Raji (cell line): ENCODE measurements around the gene KLHDC9.

Experiments used
- POLR2A ChIP-seq: IDR thresholded peaks from 2 replicates; pipeline ENCODE4 v1.6.1; 2011; ENCODE audit warnings: low read depth, low read length, control low read depth; ENCODE audit not compliant: insufficient read depth

KLHDC9 gene

DNA sequence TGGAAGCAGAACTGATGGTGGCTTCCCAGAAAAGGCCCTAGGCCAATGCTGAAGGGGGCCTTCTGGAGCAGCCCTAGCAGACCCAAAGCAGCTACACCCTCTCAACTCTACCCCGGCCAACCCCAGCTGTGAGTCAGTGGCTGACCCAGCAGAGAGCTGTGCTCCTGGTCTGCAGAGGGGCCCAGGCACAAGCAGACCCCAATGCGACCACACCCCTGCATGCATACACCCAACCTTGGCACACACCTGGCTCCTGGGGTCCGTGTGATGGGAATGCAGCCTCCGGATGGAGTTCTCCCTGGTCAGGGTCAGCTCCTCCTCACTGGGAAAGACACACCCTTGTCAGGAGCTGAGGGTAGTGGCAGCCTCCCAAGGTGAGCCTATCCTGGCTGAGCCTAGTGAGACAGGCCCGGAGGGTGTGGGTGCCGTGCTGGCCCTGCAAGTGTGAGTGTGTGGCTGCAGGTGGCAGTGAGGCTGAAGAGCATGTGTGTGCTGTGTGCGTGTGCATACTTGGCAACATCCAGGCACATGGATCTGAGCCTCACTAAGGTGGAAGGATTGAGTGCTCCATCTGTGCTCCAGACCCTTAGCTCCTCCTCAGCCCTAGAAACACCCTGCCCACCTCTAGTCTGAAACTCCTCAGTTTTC is 24.6 kb upstream of the KLHDC9 start:
- TF ChIP-seq POLR2A, result no peak

DNA sequence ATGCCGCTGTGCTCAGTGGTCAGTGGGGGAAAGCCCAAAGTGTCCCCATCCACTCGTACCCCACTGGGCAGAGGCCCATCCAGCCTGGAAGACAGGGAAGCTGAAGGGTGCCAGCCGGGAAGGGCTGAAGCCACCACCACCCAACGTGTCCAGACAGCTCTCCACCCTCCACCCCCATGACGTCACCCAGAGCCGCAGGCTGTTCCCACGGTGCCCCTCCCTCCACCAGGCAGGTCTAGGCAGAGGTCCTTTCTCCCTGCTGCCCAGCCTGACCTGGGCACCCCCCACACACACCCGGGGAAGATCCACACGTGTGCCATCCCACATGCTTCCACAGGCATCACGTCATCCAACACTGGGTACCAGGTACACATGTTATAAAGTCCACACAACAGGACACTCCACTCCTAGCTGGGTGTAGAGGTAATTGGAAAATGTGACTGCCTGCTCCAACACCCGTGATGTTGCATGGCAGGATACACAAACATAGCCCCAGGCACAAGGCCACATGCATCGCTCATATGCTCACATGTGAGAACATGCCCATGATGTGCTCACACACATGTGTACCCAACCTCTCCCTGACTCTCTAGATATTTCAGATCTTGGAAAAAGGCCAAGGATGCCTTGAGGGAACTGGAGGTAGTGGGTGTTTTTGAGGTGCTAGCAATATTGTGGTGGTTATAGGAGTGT is 23.3 kb upstream of the KLHDC9 start:
- TF ChIP-seq POLR2A, result no peak

DNA sequence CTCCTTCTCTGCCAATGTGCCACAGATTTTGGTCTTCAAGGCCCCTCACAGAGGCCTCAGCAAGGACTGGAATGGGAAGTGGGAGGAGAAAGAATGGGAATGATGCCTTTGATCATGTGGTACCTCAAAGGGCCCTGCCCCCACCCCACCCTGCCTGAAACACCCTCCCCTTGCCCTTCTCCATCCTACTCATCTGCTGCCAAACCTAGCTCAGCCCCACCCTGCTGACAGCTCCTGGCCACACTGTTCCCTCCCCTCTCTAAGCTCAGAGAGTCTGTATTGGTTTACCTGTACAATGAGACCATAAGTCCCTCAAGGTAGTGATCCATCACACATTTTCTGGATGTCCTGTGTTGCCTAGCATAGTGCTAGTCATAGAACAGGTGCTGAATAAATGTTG is 21.8 kb upstream of the KLHDC9 start:
- no peak for TF ChIP-seq POLR2A

DNA sequence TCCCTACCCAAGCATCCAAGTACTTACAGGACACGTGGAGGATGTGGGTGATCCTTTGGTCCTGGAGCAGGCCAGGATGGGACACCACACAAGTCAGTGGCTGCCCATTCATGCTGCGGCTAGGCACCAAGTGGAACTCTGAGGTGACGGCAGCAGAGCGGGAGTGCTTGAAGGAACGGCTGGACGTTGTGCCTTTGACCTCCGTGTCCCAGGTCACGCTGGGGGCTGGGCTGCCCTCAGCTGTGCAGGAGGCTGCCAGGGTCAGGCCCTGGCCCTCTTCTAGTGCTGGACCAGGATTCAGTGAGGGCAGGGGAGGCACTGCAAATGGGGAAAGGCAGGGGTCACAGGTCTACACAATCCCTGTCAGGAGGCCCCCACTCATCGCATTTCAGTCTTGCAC is 20.7 kb upstream of the KLHDC9 start:
- TF ChIP-seq POLR2A, result no peak

DNA sequence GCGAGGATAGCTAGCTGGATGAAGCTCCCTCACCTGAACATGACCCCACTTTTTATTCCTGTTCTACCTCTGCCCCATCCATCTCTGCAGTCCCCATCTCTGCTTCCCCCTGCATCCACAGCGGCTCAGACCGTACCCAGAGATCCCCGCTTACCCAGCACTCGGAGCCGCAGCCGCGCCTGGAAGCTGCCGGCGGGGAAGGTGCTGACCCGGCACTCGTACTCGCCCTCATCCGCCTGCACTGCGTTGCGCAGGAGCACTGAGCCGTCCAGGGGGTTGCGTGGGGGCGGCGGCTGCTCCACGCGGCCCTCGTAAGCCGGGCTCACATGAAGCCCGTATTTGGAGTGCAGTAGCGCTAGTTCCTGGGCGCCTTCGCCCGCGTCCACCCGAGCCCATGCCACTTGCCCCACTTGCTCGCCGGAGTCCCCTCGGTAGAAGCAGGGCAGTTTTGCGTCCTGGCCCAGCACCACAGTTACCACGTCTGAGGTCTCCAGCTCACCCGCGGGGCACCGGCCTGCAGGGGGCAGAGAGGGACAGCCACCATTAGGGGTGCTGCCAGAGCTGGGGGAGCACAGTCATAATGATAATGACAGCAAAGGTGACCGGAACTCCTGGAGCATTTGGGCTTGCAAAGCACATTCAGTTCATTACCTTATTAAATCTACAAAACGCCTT is 18.6 kb upstream of the KLHDC9 start:
- TF ChIP-seq POLR2A, result no peak

DNA sequence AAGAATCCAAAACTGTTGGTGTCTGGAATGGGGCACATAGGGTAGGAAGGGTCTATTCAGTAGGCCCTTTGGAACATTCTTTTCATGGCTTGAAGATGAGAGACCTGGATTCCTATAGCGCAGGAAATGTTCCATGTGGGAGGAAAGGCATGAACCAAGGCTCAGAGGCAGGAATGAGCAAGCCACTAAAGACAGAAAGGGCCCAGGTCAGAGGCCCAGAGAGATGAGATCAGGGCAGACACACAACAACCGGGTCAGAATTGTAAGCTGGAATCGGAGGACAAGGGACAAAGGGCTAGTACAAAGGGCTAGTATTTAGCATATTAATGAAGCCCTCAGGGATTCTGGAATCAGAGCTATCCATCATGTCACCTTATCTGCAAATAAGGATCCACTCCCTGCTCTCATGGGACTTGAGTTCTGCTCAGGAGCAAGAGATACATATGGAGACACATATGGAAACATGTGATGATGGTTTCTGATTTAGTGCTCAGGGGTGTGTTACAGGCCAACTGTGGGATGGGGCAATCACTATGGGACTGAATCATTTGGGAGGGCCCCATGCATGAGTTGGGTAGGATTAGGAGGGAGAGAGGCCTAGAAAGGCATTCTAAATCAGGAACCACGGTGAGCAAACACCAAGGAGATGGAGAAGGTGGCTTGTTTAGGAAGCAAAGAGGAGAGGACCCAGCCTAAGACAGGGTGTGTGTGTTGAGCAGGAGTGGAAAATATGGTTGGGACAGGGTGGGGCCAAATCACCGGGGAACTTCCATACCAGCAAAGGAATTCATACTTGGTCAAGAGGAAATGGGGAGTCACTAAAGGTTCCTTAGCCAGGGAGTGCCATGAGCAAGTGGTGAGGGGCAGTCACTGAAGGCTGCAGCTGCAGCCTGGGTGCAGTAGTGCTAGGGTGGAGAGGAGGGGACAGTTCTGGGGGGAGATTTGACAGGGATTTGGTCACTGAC is 17.4 kb upstream of the KLHDC9 start:
- no peak for TF ChIP-seq POLR2A

DNA sequence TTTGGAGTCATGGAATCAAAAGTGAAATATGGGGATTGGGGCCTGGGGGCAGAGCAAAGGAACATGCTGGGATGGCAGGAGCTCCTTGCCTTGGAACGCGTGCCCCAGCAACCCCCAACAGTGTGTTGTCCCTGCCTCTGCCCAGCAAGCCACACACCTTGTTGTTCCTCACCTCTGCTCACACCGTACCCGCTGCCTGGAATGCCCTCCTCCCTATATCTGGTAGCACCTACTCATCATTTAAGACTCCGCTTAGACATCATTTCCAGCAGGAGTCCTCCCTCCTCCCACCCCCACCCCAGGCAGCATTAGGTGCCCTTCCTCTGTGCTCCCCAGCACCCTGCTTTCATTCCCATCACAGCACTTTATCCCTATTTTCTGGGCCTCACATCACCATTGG is 16.6 kb upstream of the KLHDC9 start:
- no peak for TF ChIP-seq POLR2A

DNA sequence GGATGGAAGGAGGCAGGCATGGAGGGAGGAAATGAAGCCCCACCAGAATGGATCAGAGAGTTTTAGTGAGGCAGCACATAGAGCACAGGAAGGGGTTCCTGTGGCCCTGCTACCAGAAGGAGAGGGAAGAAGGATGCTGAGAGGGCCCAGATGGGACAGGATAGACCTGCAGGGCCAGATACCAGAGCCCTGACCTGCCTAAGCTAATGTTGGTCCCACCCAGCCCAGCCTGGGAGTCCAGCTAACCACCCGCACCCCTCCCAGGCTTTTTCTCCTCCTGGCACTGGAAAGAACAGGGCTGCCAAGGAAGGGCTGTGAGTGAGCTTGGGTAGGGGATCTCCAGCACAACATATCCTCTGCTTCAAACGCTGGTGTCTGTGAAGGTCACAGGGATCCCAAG is 15.7 kb upstream of the KLHDC9 start:
- no peak for TF ChIP-seq POLR2A

DNA sequence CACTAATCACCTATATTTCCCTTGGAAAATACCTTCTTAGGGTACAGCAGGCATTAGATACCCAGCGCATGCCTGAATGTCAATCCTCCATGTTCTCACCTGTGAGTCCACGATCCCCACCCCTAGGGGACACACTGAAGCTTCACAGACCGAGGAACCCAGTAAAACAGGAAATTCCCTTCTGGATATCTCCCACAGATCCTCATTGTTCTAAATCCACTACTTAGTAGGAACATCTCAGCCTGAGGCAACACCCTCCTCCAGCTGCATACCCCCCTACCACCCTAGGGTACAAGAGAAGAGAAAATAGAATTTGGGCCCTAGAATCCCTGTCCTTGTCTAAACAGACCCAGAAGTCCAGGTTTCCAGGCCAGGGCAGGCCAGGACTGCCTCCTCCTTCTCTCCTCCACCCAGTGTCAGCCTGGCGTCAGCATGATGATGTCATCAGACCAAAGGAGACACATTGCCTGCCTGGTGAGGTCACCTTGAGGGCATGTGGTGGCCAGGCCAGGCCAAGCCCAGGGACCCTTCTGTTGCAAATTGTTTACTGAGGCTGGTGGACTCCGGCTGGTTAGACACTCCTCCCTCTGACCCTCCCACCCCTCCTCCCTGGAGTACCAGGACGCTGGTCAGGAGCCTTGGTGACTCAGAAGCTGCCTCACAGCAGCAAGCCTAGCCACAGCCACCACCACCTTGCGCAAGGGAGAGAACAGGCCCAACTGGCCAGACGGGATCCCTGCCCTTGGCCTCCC is 15.0 kb upstream of the KLHDC9 start:
- no peak for TF ChIP-seq POLR2A

DNA sequence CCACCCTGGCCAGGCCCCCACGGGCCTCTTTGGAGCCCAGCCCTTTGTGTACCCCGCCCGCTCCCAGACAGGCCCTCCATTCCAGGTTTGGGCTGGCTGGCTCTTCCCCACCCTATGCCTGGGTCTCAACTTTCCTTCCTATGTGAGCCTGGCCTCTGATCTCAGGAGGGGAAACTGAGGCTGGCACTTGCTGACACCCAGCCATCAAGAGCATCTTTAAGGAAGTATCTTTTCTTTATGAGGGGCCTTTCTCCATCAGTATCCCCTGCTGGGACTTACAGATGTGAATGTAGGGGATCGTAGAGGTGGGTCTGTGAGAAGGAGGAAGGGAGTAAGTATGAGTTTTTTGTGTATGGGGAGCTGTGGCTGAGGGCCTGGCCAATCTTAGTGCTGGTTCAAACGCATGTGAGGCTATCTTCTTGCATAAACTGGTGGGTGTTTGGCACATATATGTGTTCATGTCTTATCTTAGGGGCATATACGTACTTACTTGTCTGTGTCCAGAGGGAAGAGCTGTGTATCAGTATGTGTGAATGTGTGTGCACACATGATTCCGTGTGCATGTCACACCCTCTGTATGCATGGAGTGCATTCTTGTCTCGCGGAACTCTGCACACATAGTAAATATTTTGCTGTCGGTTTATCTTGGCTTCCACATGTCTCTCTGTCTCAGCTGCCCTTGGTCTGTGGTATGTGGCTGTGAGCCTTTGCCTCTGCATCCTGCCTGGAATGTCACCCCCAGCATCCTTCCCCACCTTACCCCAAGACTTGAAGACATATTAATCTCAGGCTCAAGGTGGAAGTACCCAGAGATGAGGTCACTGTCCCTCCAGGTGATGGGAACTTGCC is 14.2 kb upstream of the KLHDC9 start:
- no peak for TF ChIP-seq POLR2A

DNA sequence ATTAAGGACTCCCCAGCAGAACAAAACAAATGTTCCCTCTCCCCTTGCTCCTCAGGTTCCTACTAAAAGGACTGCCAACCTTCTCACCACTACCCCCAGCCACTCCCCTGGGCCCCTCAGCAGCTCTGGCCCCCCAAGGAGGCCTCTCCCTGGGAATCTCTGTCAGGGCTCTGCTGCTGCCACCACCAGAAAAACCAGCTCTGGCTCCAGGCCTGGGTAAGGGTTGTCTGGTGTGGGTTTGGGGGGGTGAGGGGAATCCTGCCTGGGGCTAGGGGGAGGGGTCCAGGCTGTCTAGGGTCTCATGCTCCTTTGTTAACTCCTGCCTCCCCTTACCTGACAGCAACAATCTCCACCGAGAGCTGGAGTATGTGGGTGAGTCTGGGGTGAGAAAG is 13.6 kb upstream of the KLHDC9 start:
- no peak for TF ChIP-seq POLR2A

DNA sequence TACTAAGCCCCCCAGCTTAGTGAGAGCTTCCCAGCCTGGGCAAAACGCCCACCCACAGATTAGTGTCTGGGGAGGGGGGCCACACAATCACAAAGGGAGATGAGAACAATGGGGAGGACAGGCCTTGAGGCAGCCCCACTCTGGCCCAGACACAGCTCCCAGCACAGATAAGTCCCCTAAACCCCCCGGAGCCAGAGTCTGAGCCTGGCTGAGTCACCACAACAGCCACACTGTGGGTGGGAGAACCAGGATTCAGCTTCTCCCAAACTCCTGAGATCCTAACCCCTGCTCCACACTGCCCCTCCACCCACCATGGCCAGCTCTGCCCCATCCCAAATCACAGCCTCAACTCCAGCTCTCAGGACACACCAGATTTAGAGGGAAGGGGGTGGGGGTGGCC is 13.0 kb upstream of the KLHDC9 start:
- no peak for TF ChIP-seq POLR2A

DNA sequence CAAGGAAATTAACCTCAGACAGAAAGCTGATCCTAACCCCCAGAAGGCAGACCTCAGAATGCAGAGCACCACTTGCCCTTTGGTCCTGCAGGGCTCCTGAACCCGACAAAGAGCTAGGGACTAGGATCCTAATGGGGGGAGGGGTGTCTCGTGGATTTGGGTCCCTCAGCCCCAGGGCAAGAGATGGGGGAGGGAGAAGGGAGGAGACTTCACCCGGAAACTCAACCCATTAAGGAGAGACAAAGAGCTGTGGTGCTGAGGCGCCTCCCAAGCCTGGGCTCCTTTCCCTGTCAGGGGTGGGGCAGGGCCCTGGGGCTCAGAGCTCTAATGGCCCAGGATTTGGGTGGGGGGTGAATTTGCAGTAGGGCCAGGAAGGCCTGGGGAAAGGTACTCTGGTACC is 11.7 kb upstream of the KLHDC9 start:
- no peak for TF ChIP-seq POLR2A

DNA sequence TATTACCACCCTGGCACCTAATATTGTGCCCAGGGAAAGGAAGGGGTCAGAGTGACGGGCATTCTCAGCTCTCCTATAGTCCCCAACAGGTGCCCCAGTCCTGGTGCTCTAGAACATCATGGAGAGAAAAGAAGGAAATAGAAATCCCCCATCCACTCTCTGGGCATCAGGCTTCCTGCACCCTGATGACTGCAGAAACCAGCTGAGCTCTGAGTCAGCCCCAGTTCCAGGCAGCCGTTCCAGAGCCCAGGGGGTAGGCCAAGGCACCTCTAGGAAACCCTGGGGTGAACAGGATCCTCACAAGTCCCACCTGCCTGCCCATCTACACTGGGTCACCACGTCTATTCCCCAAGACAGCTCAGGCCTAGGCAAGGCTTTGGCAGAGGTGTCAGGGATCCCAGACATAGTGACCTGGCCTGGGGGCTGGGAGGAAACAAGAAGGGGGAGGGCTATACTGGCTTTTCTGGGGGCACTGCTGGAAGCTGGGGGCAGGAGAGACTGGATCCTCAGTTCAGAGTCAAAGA is 9.5 kb upstream of the KLHDC9 start:
- TF ChIP-seq POLR2A, result no peak
